Astrocyte (in vitro differentiated cells and primary cell): ENCODE measurements around the gene ZBTB45. TPM values are rescaled to one million over a fixed set of nuclear protein-coding genes. Genes with fewer than 3 reads are reported as not detected.

Experiments used
- DNase-seq: peaks from one replicate; pipeline ENCODE4 v3.0.0-alpha.2; 2010; ENCODE audit warnings: low read depth
- FAIRE-seq: peaks from 2 replicates; lab custom pipeline; 2011; peaks lifted over from hg19 to GRCh38; lab: Jason Lieb, UNC
- H2AFZ ChIP-seq: 2 replicates; pipeline ENCODE4 v1.6.0; 2012; ENCODE audit warnings: low read depth, low read length, inconsistent platforms
- H3K27ac ChIP-seq: 2 replicates; pipeline ENCODE4 v1.5.1; 2011; ENCODE audit warnings: low read depth, low read length, inconsistent platforms
- H3K27me3 ChIP-seq: 2 replicates; pipeline ENCODE4 v1.6.0; 2011; ENCODE audit warnings: low read length, inconsistent platforms; ENCODE audit not compliant: insufficient read depth
- H3K36me3 ChIP-seq: 2 replicates; pipeline ENCODE4 v1.5.1; 2011; ENCODE audit warnings: low read length, inconsistent platforms; ENCODE audit not compliant: insufficient read depth
- H3K4me1 ChIP-seq: 2 replicates; pipeline ENCODE4 v1.5.1; 2011; ENCODE audit warnings: low read length, inconsistent platforms; ENCODE audit not compliant: insufficient read depth
- H3K4me2 ChIP-seq: 2 replicates; pipeline ENCODE4 v1.6.0; 2012; ENCODE audit warnings: low read length, inconsistent platforms
- H3K4me3 ChIP-seq: 2 replicates; pipeline ENCODE4 v1.5.1; 2011; ENCODE audit warnings: low read depth, mild to moderate bottlenecking, low read length, inconsistent platforms; ENCODE audit not compliant: insufficient read depth
- H3K79me2 ChIP-seq: 2 replicates; pipeline ENCODE4 v1.6.0; 2012; ENCODE audit warnings: mild to moderate bottlenecking, low read length, inconsistent platforms; ENCODE audit not compliant: insufficient read depth
- H3K9ac ChIP-seq: 2 replicates; pipeline ENCODE4 v1.6.0; 2012; ENCODE audit warnings: mild to moderate bottlenecking, low read length, inconsistent platforms
- H3K9me3 ChIP-seq: 2 replicates; pipeline ENCODE4 v1.5.1; 2012; ENCODE audit warnings: low read depth, mild to moderate bottlenecking, low read length, inconsistent platforms; ENCODE audit not compliant: insufficient read depth
- H4K20me1 ChIP-seq: 2 replicates; pipeline ENCODE4 v1.6.0; 2012; ENCODE audit warnings: low read length, inconsistent platforms; ENCODE audit not compliant: insufficient read depth
- H3K27ac Mint-ChIP-seq: one replicate; pipeline ENCODE4 v1.8.0; 2021; ENCODE audit warnings: mild to moderate bottlenecking, mixed read lengths; ENCODE audit not compliant: unreplicated experiment
- H3K27me3 Mint-ChIP-seq: one replicate; pipeline ENCODE4 v1.8.0; 2021; ENCODE audit warnings: low read depth, mixed read lengths; ENCODE audit not compliant: unreplicated experiment
- H3K36me3 Mint-ChIP-seq: one replicate; pipeline ENCODE4 v1.8.0; 2021; ENCODE audit warnings: low read depth, mixed read lengths; ENCODE audit not compliant: unreplicated experiment
- H3K4me1 Mint-ChIP-seq: one replicate; pipeline ENCODE4 v1.8.0; 2021; ENCODE audit warnings: low read depth, mixed read lengths; ENCODE audit not compliant: unreplicated experiment
- H3K4me3 Mint-ChIP-seq: one replicate; pipeline ENCODE4 v1.8.0; 2021; ENCODE audit warnings: mild to moderate bottlenecking, moderate library complexity, mixed read lengths; ENCODE audit not compliant: unreplicated experiment
- H3K9me3 Mint-ChIP-seq: one replicate; pipeline ENCODE4 v1.8.0; 2021; ENCODE audit warnings: mild to moderate bottlenecking, mixed read lengths; ENCODE audit not compliant: unreplicated experiment
- EZH2 ChIP-seq: IDR thresholded peaks from 2 replicates; pipeline ENCODE4 v1.6.1; 2012; ENCODE audit warnings: mild to moderate bottlenecking, low read length, inconsistent platforms; ENCODE audit not compliant: insufficient read depth
- total RNA-seq: library from RNA; stranded (reverse); gene quantifications from 2 replicates; pipeline ENCODE4 v1.2.1, GENCODE V29; 2021
- TF ChIP-seq, protein P1 (sequence below): IDR thresholded peaks from 2 replicates; pipeline ENCODE4 v1.5.1; 2011; ENCODE audit warnings: low read depth, mild to moderate bottlenecking, inconsistent platforms, low read length, moderate library complexity; ENCODE audit not compliant: insufficient read depth

The ZBTB45 gene
- total RNA-seq, 1 donor from 2014 or later: 16.3 TPM

DNA sequence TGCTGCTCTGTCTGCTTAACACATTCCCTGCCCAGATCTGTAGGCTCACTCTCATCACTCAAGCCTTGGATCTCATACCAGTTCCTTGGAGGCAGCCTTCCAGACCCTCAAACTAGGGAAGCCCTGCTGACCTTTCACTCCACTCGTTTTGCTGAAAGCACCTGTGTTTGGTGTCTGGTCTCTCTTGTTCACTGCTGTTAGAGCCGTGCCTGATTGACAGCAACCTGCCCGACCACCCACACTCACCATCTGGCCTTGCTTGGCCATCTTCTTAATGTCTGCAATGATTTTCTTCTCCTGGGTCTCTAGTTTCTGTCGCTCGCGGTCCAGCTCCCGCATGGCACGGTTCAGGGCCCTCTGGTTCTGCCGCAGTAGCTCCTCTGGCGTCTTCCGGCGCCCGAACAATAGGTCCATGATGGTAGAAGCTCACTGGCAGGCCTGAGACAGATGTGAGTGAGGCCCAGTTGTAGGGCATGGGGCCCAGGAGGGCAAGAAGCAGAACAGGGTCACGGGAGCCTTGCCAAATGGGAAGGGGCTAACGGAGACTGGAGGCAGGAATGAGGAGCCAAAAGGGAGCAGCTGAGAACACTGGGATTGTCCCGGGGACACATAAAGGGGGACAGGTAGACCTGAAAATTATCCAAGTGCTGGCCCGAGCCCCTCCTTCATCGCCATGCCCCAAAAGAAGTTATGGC, 34.3 kb upstream of the ZBTB45 start:
- peaks cover 50% of the 10 kb centered on the region for H4K20me1 ChIP-seq
- peaks cover 70% of the 10 kb centered on the region for H3K79me2 ChIP-seq
- H3K27me3 ChIP-seq: no peaks in the 10 kb centered on the region
- FAIRE-seq (no peak), DNase-seq (no peak)
- peaks cover 40% of the 10 kb centered on the region for H3K36me3 ChIP-seq
- TF ChIP-seq EZH2: no peak
- TF ChIP-seq, protein P1, sequence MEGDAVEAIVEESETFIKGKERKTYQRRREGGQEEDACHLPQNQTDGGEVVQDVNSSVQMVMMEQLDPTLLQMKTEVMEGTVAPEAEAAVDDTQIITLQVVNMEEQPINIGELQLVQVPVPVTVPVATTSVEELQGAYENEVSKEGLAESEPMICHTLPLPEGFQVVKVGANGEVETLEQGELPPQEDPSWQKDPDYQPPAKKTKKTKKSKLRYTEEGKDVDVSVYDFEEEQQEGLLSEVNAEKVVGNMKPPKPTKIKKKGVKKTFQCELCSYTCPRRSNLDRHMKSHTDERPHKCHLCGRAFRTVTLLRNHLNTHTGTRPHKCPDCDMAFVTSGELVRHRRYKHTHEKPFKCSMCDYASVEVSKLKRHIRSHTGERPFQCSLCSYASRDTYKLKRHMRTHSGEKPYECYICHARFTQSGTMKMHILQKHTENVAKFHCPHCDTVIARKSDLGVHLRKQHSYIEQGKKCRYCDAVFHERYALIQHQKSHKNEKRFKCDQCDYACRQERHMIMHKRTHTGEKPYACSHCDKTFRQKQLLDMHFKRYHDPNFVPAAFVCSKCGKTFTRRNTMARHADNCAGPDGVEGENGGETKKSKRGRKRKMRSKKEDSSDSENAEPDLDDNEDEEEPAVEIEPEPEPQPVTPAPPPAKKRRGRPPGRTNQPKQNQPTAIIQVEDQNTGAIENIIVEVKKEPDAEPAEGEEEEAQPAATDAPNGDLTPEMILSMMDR: no peak
- Mint-ChIP-seq H3K4me3 (peak overlapping the region; percentile 97), H3K36me3 (peaks cover 24% of the 10 kb centered on the region), H3K27me3 (no peaks in the 10 kb centered on the region), H3K9me3 (no peaks in the 10 kb centered on the region), H3K27ac (peak overlapping the region; percentile 98), H3K4me1 (peaks cover 27% of the 10 kb centered on the region)
- peak overlapping the region; percentile 66 for H3K4me3 ChIP-seq
- peaks cover 23% of the 10 kb centered on the region for H3K4me1 ChIP-seq
- peak overlapping the region; percentile 89 for H3K9ac ChIP-seq
- H3K9me3 ChIP-seq: no peaks in the 10 kb centered on the region
- peak overlapping the region; percentile 78 for H3K27ac ChIP-seq
- peak overlapping the region; percentile 92 for H3K4me2 ChIP-seq
- no peak overlapping the region for H2AFZ ChIP-seq

DNA sequence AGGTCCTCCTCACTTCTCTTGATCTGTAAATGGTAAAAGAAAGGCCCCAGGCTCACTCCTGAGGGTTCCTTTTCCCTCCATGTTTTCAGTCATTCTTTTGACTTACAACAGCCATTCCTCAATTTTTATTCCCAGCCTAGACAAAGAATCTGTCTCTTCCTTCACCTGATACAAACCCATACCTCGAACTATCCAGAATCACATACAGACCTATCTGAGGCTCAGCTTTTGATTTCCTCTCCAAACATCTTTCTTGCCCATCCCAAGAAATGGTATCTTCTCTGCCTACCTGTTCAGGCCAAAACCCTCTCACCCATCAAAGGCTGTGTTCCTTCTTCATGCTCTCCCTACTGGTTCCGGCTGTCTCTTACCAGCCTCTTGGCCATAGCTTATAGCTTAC, 33.0 kb upstream of the ZBTB45 start:
- no peak for FAIRE-seq
- no peaks in the 10 kb centered on the region for H3K9me3 Mint-ChIP-seq
- H3K36me3 Mint-ChIP-seq: peaks cover 30% of the 10 kb centered on the region
- peaks cover 27% of the 10 kb centered on the region for H3K4me1 Mint-ChIP-seq
- peak overlapping the region; percentile 30 for H3K4me3 Mint-ChIP-seq
- H3K9me3 ChIP-seq: no peaks in the 10 kb centered on the region
- H3K27me3 Mint-ChIP-seq: no peaks in the 10 kb centered on the region
- H3K4me2 ChIP-seq: no peak overlapping the region
- H3K9ac ChIP-seq: peak overlapping the region; percentile 20
- H2AFZ ChIP-seq: no peak overlapping the region
- peaks cover 58% of the 10 kb centered on the region for H4K20me1 ChIP-seq
- no peak overlapping the region for H3K27ac ChIP-seq
- DNase-seq: no peak
- H3K79me2 ChIP-seq: peaks cover 77% of the 10 kb centered on the region
- H3K36me3 ChIP-seq: peaks cover 53% of the 10 kb centered on the region
- H3K4me1 ChIP-seq: peaks cover 23% of the 10 kb centered on the region
- peak overlapping the region; percentile 87 for H3K27ac Mint-ChIP-seq
- H3K27me3 ChIP-seq: no peaks in the 10 kb centered on the region
- TF ChIP-seq, protein P1: no peak
- TF ChIP-seq EZH2: no peak
- no peak overlapping the region for H3K4me3 ChIP-seq
